ENCODE results near the gene FAM50A. TPM values are rescaled to one million over a fixed set of nuclear protein-coding genes. Genes with fewer than 3 reads are reported as not detected.

The FAM50A gene
- total RNA-seq, 1 donor from 2014 or later: 18.7 TPM

- ATAC-seq (no peak), DNase-seq (ENCODE audit: low spot score) (no peak)
Measured at GRCh38 chrX:154463611-154464220, 19.8 kb downstream of the FAM50A start.

GRCh38 chrX:154464806-154465365 is 20.9 kb downstream of the FAM50A start:
- DNase-seq (ENCODE audit: low spot score) (no peak), ATAC-seq (no peak)

GRCh38 chrX:154465601-154466000 is 21.7 kb downstream of the FAM50A start:
- ATAC-seq: no peak
- no peak for DNase-seq (ENCODE audit: low spot score)

- DNase-seq (ENCODE audit: low spot score) (no peak), ATAC-seq (no peak)
Measured at GRCh38 chrX:154466036-154466435, 22.1 kb downstream of the FAM50A start.

- ATAC-seq (no peak), DNase-seq (ENCODE audit: low spot score) (no peak)
Measured at GRCh38 chrX:154466907-154467306, 23.0 kb downstream of the FAM50A start.

- DNase-seq (ENCODE audit: low spot score) (no peak), ATAC-seq (no peak)
Measured at GRCh38 chrX:154467556-154467955, 23.6 kb downstream of the FAM50A start.

GRCh38 chrX:154468217-154468616 is 24.3 kb downstream of the FAM50A start:
- no peak for DNase-seq (ENCODE audit: low spot score)

GRCh38 chrX:154469114-154469513 is 25.2 kb downstream of the FAM50A start:
- ATAC-seq: no peak
- no peak for DNase-seq (ENCODE audit: low spot score)

More at GRCh38 chrX:154468217-154468616, 24.3 kb downstream of the FAM50A start:
- ATAC-seq: no peak

- ATAC-seq (no peak), DNase-seq (ENCODE audit: low spot score) (no peak)
Measured at GRCh38 chrX:154469880-154470279, 25.9 kb downstream of the FAM50A start.

- DNase-seq (ENCODE audit: low spot score): no peak
- no peak for ATAC-seq
Measured at GRCh38 chrX:154470434-154470833, 26.5 kb downstream of the FAM50A start.

GRCh38 chrX:154470914-154471568 is 27.1 kb downstream of the FAM50A start:
- no peak for DNase-seq (ENCODE audit: low spot score)
- ATAC-seq: no peak

GRCh38 chrX:154471839-154472684 is 28.1 kb downstream of the FAM50A start:
- DNase-seq (ENCODE audit: low spot score) (no peak), ATAC-seq (no peak)

- no peak for DNase-seq (ENCODE audit: low spot score)
- no peak for ATAC-seq
Measured at GRCh38 chrX:154472685-154473632, 29.0 kb downstream of the FAM50A start.

GRCh38 chrX:154473683-154474082 is 29.7 kb downstream of the FAM50A start:
- no peak for DNase-seq (ENCODE audit: low spot score)
- no peak for ATAC-seq

- ATAC-seq (no peak), DNase-seq (ENCODE audit: low spot score) (no peak)
Measured at GRCh38 chrX:154476821-154477220, 32.9 kb downstream of the FAM50A start.

- ATAC-seq (no peak), DNase-seq (ENCODE audit: low spot score) (no peak)
Measured at GRCh38 chrX:154477891-154478477, 34.0 kb downstream of the FAM50A start.

GRCh38 chrX:154478728-154479622 is 35.0 kb downstream of the FAM50A start, which contains the start of gene LAGE3:
Gene LAGE3 (minus strand): TSS chrX:154479281. CDS start chrX:154478915, 366 bp downstream.
- ATAC-seq (peak; percentile 97), DNase-seq (ENCODE audit: low spot score) (peak; percentile 94)

- DNase-seq (ENCODE audit: low spot score) (no peak), ATAC-seq (no peak)
Measured at GRCh38 chrX:154481195-154481594, 37.3 kb downstream of the FAM50A start.

Data from left lobe of liver (tissue), 2 donors.